Hematopoietic multipotent progenitor cell treated with erythropoietin and hydrocortisone succinate and interleukin-3 and kit ligand, for 6 days (in vitro differentiated cells): Measurements from ENCODE around the gene TRIM37.
A peak's percentile ranks its signal among the peaks of the same experiment; 100 is the strongest.
"Not testable (repeated sequence)": the region's sequence is repeated elsewhere in the genome, so short reads cannot be mapped to it uniquely, and the experiment has no call there.

Experiments
- DNase-seq: peaks from one replicate; pipeline ENCODE4 v3.0.0-alpha.2; 2015

Gene TRIM37

DNA sequence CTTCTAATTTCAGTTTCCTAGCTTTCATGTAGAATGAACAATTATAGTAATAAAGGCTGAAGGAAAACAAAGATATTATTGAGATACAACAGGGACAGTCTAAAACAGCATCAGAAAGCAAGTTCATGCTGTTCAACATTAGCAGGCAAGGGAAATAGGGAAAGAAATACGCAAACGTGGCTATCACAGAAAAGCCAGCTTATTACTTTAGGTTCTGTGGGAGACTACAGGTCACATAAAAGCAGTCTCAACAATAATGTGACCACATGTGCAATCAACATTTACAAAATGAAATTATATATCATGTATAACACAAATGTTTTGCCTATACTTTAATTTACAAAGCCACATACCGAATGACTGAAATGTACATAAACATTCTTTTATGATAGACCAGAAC, 4.9 kb upstream of the TRIM37 start:
- DNase-seq: no peak

DNA sequence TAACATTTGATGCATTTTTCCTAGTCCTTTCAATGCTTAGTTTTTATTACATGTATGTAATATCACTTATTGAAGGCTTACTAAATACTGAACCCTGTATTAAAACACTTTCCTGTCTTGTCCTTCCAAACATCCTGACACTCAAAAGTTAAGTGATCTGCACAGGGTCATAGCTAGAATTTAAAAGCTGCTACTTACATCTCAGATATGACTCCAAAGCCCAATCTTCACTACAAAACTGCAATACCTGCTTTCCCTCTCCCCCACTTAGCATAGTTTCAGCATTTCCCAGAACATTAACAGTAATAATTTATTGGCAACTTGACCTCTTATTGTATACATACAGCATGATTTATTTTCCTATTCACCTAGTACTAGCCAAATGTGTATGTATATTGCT, 4.3 kb upstream of the TRIM37 start:
- no peak for DNase-seq

DNA sequence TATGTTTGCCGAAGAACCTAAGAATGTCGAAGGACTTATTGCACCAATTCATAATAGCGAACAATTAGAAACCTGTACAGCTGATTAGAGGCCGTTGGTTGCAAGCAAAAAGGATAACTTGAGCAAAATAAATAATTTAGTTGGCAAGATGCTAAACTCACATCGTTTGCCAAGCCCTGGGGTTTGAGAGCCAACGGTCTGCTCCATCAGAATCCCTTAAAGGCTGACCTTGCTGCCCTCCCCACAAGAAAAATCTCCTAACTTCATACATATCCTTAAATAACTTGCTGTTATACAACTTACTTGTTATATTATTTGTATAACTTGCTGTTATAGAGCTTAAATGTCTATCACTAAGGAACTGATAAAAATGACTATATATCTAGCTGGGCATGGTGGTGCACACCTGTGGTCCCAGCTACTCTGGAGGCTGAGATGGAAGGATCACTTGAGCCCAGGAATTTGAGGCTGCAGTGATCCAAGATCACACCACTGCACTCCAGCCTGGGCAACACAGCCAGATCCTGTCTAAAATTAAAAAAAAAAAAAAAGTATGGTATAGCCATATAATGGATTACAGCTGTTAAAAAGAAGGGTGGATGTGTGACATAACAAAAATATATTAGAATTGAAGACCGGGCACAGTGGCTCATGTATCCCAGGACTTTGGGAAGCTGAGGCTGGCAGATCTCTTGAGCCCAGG, 1.9 kb upstream of the TRIM37 start:
- no peak for DNase-seq

DNA sequence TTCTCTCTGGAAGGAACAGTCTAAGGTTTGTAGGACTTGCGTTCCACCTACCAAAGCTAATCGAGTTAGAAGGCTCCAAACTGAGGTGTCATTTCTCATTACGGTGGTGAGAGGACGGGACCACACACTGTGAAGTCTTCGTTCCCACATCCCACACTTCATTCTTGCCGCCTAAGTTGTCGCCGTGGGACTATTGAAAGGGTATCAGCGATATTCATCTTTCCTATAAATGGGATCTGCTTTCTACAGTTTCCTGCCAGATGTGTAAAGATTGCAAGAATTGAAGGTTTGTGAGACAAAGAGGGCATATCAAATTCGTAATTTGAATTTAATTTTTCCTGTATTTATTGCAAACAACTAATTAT, 608 bp upstream of the TRIM37 start:
- no peak for DNase-seq

DNA sequence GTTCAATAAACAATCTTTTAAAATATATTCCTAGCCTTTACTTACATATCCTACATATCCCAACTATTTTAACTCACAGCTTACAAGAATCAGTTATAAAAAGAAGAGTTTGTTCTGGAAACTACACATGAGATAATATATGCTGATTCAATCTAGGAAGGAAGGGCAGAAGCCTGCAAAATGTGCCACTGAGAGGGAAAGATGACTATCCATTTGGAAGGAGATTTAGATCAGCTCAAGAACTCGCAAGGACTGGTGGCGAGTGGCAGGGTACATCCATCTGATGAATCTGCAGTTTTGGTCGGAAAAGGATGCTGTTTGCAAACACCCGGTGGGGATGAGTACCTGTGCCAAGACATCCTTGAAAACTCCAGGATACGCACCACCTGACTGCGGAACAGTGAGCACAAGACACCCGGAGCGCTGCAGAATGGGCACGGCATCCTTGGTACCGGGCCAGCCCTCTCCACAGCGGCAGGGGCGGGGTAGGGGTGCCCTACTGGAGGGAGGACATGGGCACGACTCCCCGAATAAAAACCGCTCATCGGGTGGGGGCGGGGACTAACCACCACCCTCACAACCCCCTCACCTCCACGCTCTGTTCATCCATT, 723 bp downstream of the TRIM37 start:
- DNase-seq: peak; percentile 85

DNA sequence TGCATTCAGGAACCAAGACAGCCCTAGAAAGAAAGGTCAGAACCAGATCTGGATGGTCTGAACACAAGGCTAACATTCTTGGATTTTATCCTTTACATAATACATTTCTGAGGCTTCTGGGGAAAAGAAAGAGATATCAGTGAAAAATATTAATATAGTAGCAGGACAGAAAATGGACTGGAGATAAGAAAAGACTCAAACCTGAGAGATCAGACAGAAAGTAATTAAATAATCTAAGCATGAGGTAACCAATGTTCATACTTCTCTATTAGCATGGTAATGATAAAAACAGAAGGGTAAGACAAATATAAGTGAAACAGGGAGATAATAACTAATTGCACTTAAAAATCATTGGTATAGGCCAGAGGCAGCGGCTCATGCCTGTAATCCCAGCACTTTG, 5.5 kb downstream of the TRIM37 start:
- DNase-seq: no peak

DNA sequence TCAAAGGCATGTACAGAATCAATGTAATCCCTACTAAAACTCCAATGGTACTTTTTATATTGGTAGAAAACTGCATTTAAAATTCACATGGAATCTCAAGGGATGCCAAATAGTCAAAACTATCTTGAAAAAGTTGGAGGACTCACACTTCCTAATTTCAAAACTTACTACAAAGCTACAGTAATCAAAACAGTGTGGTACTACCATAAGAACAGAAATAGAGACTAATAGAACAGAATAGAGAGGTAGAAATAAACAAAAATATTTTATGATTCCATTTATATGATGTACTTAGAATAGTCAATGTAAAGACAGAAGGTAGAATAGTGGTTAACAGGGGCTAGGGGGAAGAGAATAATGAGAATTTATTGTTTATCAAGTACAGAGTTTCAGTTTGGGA, 8.8 kb downstream of the TRIM37 start:
- no peak for DNase-seq

DNA sequence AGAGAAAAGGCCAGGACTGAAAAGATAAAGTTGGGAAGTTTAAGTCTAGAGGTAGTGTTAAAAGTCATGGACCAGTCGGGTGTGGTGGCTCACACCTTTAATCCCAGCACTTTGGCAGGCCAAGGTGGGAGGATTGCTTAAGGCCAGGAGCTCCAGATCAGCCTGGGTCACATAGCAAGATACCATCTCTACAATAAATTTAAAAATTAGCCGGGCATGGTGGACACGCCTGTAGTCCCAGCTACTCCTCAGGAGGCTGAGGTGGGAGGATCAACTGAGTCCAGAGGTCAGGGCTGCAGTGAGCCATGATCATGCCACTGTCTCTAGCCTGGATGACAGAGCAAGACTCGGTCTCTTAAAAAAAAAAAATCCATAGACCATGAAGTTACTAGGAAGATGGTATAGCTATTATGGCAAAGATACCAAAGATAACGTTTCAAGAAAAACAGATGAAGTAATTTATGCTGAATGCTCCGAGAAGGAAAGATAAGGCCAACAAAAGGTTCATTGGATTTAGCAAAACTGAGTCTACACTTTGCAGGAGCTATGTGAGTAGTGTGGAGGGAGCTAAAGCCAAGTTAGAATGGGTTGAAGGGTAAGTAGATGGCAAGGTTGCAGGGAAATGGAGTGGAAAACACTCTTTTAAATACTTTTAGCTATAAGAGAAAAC, 11.7 kb downstream of the TRIM37 start:
- no peak for DNase-seq

DNA sequence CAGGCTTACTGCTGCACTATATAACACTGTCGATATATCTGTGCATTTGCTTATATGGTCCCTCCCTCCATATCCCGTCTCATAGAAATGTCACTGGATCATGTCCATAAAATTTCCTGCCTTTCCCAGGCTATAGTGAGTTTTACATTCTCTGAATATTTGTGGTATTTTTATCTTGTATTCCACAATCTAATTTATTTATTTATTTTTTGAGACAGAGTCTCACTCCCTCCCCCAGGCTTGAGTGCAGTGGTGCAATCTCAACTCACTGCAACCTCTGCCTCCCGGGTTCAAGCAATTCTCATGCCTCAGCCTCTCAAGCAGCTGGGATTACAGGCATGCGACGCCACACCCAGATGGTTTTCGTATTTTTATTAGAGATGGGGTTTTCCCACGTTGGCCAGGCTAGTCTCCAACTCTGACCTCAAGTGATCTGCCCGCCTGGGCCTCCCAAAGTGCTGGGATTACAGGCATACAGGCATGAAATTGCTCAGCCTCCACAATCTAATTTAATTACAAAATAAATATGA, 12.9 kb downstream of the TRIM37 start:
- DNase-seq: no peak

DNA sequence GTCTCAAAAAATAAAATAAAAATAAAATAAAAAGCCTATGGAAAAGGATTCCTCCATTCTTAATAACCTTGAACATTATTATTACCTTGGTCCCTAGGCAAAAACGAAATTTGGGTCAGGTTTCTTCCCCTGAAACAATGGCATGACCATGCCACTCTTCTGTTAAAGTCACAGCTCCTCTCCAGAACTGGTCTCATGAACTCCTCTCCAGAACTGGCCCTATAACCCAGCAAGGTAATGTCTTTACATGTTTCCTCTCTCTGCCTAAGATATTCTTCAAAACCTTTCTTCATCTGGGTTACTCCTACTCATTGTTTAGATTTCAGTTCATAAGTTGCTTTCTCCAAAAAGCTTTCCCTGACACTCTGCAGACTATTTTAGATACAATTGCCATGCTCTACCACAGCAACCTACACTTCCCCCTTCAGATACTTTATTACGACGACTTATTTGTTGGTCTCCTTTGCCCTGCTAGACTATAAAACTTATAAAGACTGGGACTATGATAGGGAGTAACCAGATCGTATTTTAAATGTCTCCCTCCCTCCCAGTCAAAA, 13.5 kb downstream of the TRIM37 start:
- no peak for DNase-seq

DNA sequence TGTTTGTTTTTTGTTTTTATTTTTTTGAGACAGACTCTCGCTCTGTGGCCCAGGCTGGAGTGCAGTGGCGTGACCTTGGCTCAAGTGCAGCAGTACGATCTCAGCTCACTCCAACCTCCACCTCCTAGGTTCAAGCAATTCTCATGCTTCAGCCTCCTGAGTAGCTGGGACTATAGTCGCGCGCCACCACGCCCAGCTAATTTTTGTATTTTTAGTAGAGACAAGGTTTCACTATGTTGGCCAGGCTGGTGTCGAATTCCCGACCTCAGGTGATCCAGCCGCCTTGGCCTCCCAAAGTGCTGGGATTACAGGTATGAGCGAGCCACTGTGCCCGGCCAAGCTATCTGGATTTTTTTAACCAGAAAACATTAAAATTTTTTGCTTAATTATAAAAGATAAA, 16.1 kb downstream of the TRIM37 start:
- not testable (repeated sequence) for DNase-seq

DNA sequence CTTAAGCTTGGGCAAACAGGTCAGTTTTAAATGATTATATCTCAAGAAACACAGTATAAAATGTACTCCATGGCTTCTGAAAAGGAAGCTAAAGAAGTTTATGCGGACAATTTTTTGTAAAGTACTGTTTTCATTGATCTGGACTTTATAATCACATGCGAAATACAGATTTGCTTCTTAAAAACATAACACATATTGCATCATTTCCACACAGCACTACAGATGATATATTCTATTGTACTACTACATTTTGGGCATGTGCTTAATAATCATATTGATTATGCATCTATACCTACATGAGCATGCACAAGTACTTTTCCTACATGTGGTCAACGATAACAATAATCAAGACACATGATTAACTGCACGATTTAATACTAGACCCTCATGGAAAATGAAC, 22.5 kb downstream of the TRIM37 start:
- no peak for DNase-seq

DNA sequence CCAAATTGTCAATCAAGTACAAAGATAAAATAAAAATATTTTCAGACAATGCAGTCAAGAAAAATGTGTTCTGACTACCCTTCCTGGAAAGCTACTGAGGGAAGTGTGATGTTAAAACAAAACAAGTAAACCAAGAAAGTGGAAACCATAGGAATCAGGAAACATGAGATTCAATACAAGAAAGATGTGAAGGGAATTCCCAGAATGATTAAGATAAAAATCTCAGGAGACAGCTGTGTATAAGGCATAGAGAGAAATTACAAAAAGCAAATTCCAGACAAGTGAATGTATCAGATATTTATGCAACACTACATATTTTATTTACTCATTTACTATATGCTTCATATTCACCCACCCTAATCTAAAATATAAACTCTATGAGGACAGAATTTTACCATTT, 32.2 kb downstream of the TRIM37 start:
- DNase-seq: no peak

DNA sequence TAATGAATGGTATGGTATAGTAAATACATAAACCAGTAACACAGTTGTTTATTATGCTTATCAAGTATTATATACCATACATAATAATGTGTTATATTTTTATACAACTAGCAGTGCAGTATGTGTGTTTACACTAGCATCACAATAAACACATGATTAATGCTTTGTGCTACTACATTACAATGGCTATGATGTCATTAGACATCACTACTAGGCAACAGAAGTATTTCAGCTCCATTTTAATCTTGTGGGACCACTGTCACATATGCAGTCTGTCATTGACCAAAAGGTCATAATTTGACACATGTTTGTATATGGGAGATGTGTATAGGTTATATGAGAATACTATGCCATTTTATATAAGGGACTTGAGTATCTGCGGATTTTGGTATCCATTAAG, 32.7 kb downstream of the TRIM37 start:
- no peak for DNase-seq

DNA sequence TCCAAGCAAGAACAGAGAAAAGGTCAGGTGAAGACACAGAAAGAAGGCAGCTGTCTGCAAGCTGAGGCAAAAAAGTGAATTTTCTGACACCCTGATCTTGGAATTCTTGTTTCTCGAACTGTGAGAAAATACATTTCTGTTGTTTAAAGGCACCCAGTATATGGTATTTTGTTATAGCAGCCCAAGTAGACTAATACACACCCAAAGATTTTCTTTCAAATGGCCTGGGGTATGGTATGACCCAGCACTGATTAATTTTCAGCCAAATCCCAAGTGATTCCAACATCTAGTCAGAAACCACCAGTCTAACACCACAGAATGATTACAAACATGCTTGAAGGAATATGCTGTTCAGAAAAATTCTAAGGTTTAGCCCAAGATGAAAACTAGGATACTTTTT, 36.8 kb downstream of the TRIM37 start:
- no peak for DNase-seq

DNA sequence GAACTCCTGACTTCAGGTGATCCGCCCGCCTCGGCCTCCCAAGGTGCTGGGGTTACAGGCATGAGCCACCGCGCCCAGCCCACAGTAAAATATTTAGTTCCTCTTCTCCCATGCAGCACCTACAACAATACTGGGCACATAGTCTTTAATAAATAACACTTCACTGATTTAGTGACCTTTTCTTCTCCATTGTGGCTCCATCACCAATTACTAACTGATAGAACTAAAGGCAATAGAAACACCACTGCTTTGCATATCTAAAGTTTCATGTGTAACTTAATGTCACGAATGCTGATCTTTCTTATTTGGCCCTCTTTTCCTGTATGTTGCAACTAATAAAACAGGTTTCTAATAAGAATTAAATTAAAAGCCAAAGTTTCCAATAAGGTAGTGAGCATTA, 38.9 kb downstream of the TRIM37 start:
- DNase-seq: no peak

DNA sequence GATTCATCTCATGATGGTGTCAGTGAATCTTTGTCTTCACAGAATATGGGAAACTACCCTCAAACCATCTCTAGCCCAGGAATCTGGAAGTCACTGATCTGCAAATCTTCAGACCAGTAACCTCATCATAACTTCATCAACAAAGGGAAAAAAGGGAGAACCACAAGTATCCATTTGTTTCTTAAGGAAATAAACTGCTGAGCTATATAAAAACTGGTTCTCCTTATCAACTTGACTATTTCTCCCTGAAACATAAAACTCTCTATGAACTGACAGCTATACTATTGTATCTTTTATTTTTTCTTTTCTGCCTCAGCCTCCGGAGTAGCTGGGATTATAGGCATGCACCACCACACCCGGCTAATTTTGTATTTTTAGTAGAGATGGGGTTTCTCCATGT, 39.3 kb downstream of the TRIM37 start:
- DNase-seq: no peak

DNA sequence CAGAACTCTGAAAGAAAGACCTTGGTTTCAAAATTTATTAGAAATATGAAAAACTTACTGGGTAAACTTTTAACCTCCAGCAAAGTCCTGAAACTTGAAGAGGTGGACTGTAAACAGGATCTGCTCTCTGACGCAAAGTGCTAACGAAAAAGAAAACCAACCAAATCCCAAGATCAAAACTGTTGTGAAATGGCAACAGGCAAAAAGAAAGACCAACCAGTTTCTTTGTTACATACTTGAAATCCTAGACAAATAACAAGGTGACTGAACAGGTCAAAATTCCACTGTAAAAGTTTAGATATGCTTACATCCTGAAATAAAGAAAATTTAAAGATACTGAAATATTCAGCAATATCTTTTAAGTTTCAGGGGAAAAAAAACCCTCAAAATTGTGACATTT, 44.2 kb downstream of the TRIM37 start:
- no peak for DNase-seq

DNA sequence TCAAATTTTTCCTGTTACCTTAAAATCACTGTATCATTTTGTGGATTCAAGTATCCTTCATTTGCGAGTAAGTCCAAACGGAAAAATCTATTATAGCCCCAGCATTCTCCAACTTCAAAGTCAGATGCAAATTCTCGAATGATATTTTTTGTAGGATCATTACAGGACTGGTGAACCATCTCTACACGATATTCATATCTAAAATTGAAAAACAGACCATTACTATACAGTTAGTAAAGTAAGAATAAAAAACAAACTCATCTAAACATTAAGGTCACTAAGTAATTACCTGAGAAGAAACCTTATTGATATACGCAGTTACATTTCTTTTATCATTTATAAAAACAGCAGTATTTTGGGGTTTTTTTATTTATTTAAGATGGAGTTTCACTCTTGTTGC, 49.8 kb downstream of the TRIM37 start:
- DNase-seq: no peak

DNA sequence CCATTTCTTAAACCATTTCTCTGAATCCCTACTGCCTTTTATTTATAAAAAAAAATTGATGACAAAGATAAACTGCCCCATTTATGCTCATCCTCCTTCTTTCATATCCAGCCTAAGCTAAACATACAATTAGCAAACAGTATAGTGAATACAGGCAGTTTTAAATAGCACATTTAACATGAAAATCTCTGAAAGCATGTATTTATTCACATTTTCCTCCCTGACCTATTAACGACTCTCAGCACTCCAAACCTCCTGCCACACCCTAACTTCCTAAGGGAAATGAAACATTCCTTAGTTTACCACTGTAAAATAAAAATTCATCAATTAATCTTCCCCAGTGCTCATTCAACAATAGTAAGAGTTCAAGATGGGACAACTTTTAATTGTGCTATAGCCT, 56.9 kb downstream of the TRIM37 start:
- no peak for DNase-seq

DNA sequence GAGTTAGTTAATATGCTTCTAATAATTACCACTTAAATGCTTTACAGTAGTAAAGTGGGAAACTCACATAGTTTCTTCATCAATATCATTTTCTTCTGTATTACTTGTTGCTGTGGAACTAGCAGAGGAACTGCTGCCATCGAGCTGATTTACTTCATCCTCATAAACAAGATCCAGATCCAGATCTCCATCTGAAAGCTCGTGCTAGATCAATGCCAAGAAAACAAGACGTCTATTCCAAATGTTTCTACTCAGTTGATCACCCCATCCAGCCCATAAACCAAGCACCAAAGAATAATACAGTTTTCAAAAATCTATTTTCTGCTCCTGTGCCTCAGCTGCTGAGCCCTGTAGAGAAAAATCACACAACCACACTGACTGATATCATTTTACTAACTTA, 59.1 kb downstream of the TRIM37 start:
- DNase-seq: no peak

DNA sequence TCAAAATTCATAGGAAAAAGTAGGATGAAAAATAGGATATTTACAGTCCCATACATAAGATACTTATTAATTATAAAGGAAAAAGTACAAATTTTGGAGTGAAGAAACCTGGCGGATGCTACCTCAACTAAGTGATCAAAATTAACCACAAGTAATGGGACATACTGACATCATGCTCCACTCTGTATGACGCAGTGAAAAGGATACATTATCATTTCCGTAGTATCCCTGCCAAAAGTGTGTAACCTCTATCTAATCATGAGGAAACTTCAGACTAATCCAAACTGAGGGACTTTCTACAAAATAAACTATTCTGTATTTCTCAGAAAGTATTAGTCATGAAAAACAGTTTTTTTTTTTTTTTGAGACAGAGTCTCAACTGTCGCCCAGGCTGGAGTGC, 60.5 kb downstream of the TRIM37 start:
- peak; percentile 6 for DNase-seq

DNA sequence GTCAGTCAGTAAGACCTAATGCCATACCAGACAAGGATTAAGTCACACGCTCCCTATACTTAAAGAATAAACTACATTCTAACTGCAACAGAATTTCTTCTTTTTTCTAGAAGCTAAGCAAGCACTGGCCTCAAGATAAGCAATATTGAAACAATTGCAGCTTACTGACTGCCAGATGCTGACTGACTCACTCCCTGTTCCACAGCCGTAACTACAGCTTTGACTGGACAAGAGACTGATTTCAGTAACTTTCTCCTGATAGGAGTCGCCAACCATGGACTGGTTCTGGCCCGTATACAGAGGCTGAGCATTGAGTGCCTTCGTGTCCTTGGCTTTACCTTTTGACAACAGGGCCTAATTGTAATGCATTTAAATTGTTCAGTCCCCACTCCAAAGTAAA, 67.9 kb downstream of the TRIM37 start:
- DNase-seq: no peak

DNA sequence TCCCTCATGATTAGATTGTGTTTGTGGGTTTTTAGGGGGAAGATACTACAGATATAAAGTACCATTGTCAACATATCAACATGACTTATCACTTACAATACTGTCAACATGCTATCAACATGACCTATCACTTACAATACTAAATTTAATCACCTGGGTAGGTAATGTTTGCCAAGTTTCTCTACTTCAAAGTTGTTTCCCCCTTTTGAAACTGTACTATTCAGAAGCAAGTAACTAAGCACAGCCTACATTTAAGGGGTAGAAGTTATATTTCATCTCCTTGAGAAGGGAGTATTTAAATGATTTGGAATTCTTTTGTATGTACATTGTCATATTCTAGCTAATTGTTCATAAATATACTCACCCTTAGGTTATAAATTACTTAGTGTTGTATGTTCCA, 68.7 kb downstream of the TRIM37 start:
- no peak for DNase-seq
